Measurements from ENCODE around the gene KLK3. TPM values are rescaled to one million over a fixed set of nuclear protein-coding genes. Genes with fewer than 3 reads are reported as not detected.
A peak's percentile ranks its signal among the peaks of the same experiment; 100 is the strongest.

The KLK3 gene
- total and polyA plus RNA-seq, 2 experiments from 2014 or later = not detected

DNA sequence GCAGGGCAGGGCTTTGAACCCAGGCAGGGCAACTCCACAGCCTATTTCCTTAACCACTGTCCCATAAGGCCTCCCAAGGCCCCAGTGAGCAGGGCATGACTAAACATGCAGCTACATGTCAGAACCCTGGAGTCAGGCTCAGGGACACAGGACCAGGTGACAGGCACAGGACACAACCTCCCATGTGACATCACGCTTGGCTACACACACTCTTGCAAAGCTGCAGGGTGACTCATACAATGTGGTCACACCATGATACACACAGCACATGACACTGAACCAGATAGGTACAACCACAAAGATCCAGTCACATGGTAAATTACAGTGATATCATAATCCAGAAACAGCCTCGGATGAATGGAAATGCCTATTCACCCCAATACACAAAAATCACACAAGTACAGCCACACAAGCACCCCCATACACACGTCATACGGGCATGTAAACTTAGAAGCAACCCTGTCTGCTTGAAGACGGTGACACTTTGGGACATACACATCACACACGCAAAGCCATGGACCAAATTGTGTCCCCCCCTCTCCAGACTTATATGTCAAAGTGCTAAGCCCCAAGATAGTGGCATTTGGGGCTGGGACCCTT is 42.0 kb downstream of the KLK3 start:
- TF ChIP-seq, protein P1, sequence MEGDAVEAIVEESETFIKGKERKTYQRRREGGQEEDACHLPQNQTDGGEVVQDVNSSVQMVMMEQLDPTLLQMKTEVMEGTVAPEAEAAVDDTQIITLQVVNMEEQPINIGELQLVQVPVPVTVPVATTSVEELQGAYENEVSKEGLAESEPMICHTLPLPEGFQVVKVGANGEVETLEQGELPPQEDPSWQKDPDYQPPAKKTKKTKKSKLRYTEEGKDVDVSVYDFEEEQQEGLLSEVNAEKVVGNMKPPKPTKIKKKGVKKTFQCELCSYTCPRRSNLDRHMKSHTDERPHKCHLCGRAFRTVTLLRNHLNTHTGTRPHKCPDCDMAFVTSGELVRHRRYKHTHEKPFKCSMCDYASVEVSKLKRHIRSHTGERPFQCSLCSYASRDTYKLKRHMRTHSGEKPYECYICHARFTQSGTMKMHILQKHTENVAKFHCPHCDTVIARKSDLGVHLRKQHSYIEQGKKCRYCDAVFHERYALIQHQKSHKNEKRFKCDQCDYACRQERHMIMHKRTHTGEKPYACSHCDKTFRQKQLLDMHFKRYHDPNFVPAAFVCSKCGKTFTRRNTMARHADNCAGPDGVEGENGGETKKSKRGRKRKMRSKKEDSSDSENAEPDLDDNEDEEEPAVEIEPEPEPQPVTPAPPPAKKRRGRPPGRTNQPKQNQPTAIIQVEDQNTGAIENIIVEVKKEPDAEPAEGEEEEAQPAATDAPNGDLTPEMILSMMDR (IDR thresholded peaks at IDR 0.05; ENCODE audit: poor library complexity) = no peak
- no peak for TF ChIP-seq EZH2phosphoT487 (IDR thresholded peaks at IDR 0.05; ENCODE audit: low read depth, severe bottlenecking, unreplicated experiment)
- no peak for TF ChIP-seq EZH2 (IDR thresholded peaks at IDR 0.05; ENCODE audit: borderline replicate concordance)
- no peaks in the 10 kb centered on the region for H3K9me3 ChIP-seq (ENCODE audit: low read depth)
- H3K79me2 ChIP-seq = no peaks in the 10 kb centered on the region
- H3K4me3 ChIP-seq = no peak overlapping the region
- H2AFZ ChIP-seq = no peak overlapping the region
- H3K4me2 ChIP-seq = no peak overlapping the region
- no peak overlapping the region for H3K27ac ChIP-seq
- H3K4me1 ChIP-seq (ENCODE audit: insufficient read depth) = no peaks in the 10 kb centered on the region
- no peaks in the 10 kb centered on the region for H3K9me2 ChIP-seq (replicated peaks; ENCODE audit: insufficient read depth)
- DNase-seq (ENCODE audit: low spot score) = peak; percentile 42
- H3K27me3 ChIP-seq = peaks cover 11% of the 10 kb centered on the region
- no peaks in the 10 kb centered on the region for H3K36me3 ChIP-seq (replicated peaks; ENCODE audit: insufficient read depth, low read depth)
- H4K20me1 ChIP-seq (ENCODE audit: insufficient read depth, poor library complexity, severe bottlenecking) = no peaks in the 10 kb centered on the region
- 78% methylated on average over 6 of the region's 6 CpGs for WGBS (ENCODE audit: low lambda C conversion rate, missing lambda C conversion rate)

DNA sequence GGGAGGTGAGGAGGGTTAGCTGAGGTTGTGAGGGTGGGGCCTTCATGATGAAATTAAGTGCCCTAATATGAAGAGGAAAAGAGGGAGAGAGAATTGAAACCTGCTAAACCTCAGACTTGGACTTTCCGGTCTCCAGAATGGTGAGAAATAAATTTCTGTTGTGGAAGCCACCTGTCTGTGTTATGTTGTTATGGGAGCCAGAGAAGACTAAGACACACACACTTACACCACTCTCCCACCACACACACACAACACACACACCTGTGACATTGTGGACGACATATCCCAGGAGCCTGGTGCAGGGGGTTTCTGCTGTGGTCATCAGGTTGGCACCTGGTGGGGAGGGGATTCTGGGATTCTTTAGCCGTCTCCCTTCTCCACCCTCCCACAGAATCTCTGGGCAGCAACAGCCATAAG is 42.5 kb downstream of the KLK3 start:
- TF ChIP-seq EZH2phosphoT487 (IDR thresholded peaks at IDR 0.05; ENCODE audit: low read depth, severe bottlenecking, unreplicated experiment) (no peak), EZH2 (IDR thresholded peaks at IDR 0.05; ENCODE audit: borderline replicate concordance) (no peak)
- TF ChIP-seq, protein P1 (IDR thresholded peaks at IDR 0.05; ENCODE audit: poor library complexity) = no peak
- Histone ChIP-seq H3K9me3 (ENCODE audit: low read depth) (no peaks in the 10 kb centered on the region), H3K9me2 (replicated peaks; ENCODE audit: insufficient read depth) (no peaks in the 10 kb centered on the region), H3K4me1 (ENCODE audit: insufficient read depth) (no peaks in the 10 kb centered on the region), H3K27ac (no peak overlapping the region), H3K4me3 (no peak overlapping the region), H2AFZ (no peak overlapping the region), H3K36me3 (replicated peaks; ENCODE audit: insufficient read depth, low read depth) (no peaks in the 10 kb centered on the region), H3K4me2 (no peak overlapping the region), H3K79me2 (no peaks in the 10 kb centered on the region), H4K20me1 (ENCODE audit: insufficient read depth, poor library complexity, severe bottlenecking) (no peaks in the 10 kb centered on the region), H3K27me3 (peaks cover 11% of the 10 kb centered on the region)
- 82% methylated on average over 3 of the region's 3 CpGs for WGBS (ENCODE audit: low lambda C conversion rate, missing lambda C conversion rate)
- DNase-seq (ENCODE audit: low spot score) = no peak

DNA sequence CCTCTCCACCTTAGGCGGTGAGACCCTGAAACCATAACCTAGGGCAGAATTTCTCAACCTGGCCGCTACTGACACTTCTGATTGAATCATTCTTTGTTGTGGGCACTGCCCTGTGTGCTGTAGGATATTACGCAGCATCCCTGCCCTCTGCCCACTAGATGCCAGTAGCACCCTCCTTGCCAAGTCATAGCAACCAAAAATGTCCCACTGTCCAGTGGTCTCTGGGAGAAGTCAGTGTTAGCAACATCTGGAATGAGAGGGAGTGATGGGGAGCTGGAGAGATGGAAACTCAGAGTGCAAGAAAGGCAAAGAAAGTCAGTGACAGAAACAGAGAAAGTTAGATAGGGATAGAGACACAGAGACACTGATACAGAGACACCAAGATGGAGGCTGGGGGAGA is 42.9 kb downstream of the KLK3 start:
- 84% methylated on average over 3 of the region's 3 CpGs for WGBS (ENCODE audit: low lambda C conversion rate, missing lambda C conversion rate)
- no peak for DNase-seq (ENCODE audit: low spot score)
- no peak overlapping the region for H2AFZ ChIP-seq
- no peaks in the 10 kb centered on the region for H3K79me2 ChIP-seq
- H3K4me2 ChIP-seq = no peak overlapping the region
- H3K27me3 ChIP-seq = peaks cover 11% of the 10 kb centered on the region
- no peaks in the 10 kb centered on the region for H4K20me1 ChIP-seq (ENCODE audit: insufficient read depth, poor library complexity, severe bottlenecking)
- H3K4me1 ChIP-seq (ENCODE audit: insufficient read depth) = no peaks in the 10 kb centered on the region
- H3K27ac ChIP-seq = no peak overlapping the region
- H3K4me3 ChIP-seq = no peak overlapping the region
- H3K36me3 ChIP-seq (replicated peaks; ENCODE audit: insufficient read depth, low read depth) = no peaks in the 10 kb centered on the region
- H3K9me2 ChIP-seq (replicated peaks; ENCODE audit: insufficient read depth) = no peaks in the 10 kb centered on the region
- TF ChIP-seq EZH2 (IDR thresholded peaks at IDR 0.05; ENCODE audit: borderline replicate concordance) = no peak
- H3K9me3 ChIP-seq (ENCODE audit: low read depth) = no peaks in the 10 kb centered on the region

DNA sequence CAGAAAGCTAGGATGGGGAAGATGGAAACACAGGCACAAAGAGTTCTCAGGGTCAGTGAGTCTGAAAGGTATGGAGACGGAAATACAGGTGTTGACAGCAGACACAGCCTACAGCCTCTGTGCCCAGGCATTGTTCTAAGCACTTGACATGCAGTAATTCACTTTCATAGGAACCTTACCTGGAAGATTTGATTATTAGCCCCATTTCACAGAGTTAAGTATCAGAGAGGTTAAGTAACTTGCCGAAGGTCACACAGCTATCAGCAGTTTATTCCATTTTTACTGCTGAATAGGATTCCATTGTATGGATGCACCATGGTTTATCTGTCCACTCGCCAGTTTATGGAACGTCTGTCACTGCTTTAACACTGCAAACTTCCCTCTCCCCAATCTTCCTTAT is 43.3 kb downstream of the KLK3 start:
- Histone ChIP-seq H2AFZ (no peak overlapping the region), H3K27ac (no peak overlapping the region), H3K79me2 (no peaks in the 10 kb centered on the region), H4K20me1 (ENCODE audit: insufficient read depth, poor library complexity, severe bottlenecking) (no peaks in the 10 kb centered on the region), H3K4me3 (no peak overlapping the region), H3K9me2 (replicated peaks; ENCODE audit: insufficient read depth) (no peaks in the 10 kb centered on the region), H3K27me3 (peaks cover 11% of the 10 kb centered on the region), H3K9me3 (ENCODE audit: low read depth) (no peaks in the 10 kb centered on the region), H3K4me2 (no peak overlapping the region), H3K4me1 (ENCODE audit: insufficient read depth) (no peaks in the 10 kb centered on the region), H3K36me3 (replicated peaks; ENCODE audit: insufficient read depth, low read depth) (no peaks in the 10 kb centered on the region)
- 74% methylated on average over 4 of the region's 4 CpGs for WGBS (ENCODE audit: low lambda C conversion rate, missing lambda C conversion rate)
- TF ChIP-seq EZH2 (IDR thresholded peaks at IDR 0.05; ENCODE audit: borderline replicate concordance) (no peak), EZH2phosphoT487 (IDR thresholded peaks at IDR 0.05; ENCODE audit: low read depth, severe bottlenecking, unreplicated experiment) (no peak)
- TF ChIP-seq, protein P1 (IDR thresholded peaks at IDR 0.05; ENCODE audit: poor library complexity) = no peak
- no peak for DNase-seq (ENCODE audit: low spot score)

Data from hepatocyte (in vitro differentiated cells).